PC-3 (cell line): ENCODE data around the gene SLC2A14. TPM values are rescaled to one million over a fixed set of nuclear protein-coding genes. Genes with fewer than 3 reads are reported as not detected.
"Not testable (repeated sequence)": the region's sequence is repeated elsewhere in the genome, so short reads cannot be mapped to it uniquely, and the experiment has no call there.

ENCODE experiments used
- ATAC-seq: fragments of 200-7000 bp; cut with Tn5 transposase; 2 replicates; pipeline ENCODE4 v1.9.1; 2020; ENCODE audit warnings: mild to moderate bottlenecking, moderate library complexity
- BruUV-seq: library from RNA; stranded (reverse); fragments of 400-500 nt; replicated peaks from 2 replicates; lab custom pipeline; 2021; lab: Mats Ljungman, UMichigan
- CTCF ChIA-PET: fragments of 300-600 bp; sonication (Branson Sonifier 250); formaldehyde crosslinking; loops from one replicate; lab custom pipeline; 2022; ENCODE audit warnings: antibody characterized with exemption; lab: Charles Lee
- POLR2A ChIA-PET: fragments of 300-600 bp; sonication (Branson Sonifier 250); formaldehyde crosslinking; loops from one replicate; lab custom pipeline; 2022; ENCODE audit warnings: antibody characterized with exemption; ENCODE audit not compliant: unreplicated experiment; lab: Charles Lee
- DNase-seq: peaks from one replicate; pipeline ENCODE4 v3.0.0-alpha.2; 2015
- H2AFZ ChIP-seq: fragments of 300-600 bp; sonication (generic); 2 replicates; pipeline ENCODE4 v1.6.0; 2016; ENCODE audit warnings: antibody characterized with exemption, low read length
- H3F3A ChIP-seq: fragments of 300-600 bp; sonication (generic); one replicate; pipeline ENCODE4 v1.6.0; 2017; ENCODE audit warnings: antibody characterized with exemption, low read length, control low read depth, mild to moderate bottlenecking; ENCODE audit not compliant: unreplicated experiment
- H3K27ac ChIP-seq: fragments of 300-600 bp; sonication (generic); 2 replicates; pipeline ENCODE4 v1.5.1; 2016; ENCODE audit warnings: mild to moderate bottlenecking, low read length
- H3K27me3 ChIP-seq: fragments of 300-600 bp; sonication (generic); 2 replicates; pipeline ENCODE4 v1.6.1; 2016; ENCODE audit warnings: low read length, mixed read lengths
- H3K36me3 ChIP-seq: fragments of 300-600 bp; sonication (generic); 2 replicates; pipeline ENCODE4 v1.6.1; 2016; ENCODE audit warnings: low read depth, mixed run types, low read length, mixed read lengths
- H3K4me1 ChIP-seq: fragments of 300-600 bp; sonication (generic); 2 replicates; pipeline ENCODE4 v1.5.1; 2016; ENCODE audit warnings: low read length; ENCODE audit not compliant: insufficient read depth
- H3K4me2 ChIP-seq: fragments of 300-600 bp; sonication (generic); 2 replicates; pipeline ENCODE4 v1.6.0; 2016; ENCODE audit warnings: low read length
- H3K4me3 ChIP-seq: fragments of 300-600 bp; sonication (generic); 2 replicates; pipeline ENCODE4 v1.5.1; 2016; ENCODE audit warnings: mild to moderate bottlenecking, low read length, mixed read lengths
- H3K79me2 ChIP-seq: fragments of 300-600 bp; sonication (generic); 2 replicates; pipeline ENCODE4 v1.6.1; 2017; ENCODE audit warnings: low read length, mixed read lengths
- H3K9ac ChIP-seq: fragments of 300-600 bp; sonication (generic); 2 replicates; pipeline ENCODE4 v1.6.0; 2016; ENCODE audit warnings: mild to moderate bottlenecking, low read length
- H3K9me2 ChIP-seq: fragments of 300-600 bp; sonication (generic); replicated peaks from 2 replicates; pipeline ENCODE4 v1.6.1; 2016; ENCODE audit warnings: mixed run types, low read length, mixed read lengths
- H3K9me3 ChIP-seq: fragments of 300-600 bp; sonication (generic); 2 replicates; pipeline ENCODE4 v1.6.1; 2016; ENCODE audit warnings: low read length, mixed read lengths
- H4K20me1 ChIP-seq: fragments of 300-600 bp; sonication (generic); 2 replicates; pipeline ENCODE4 v1.6.1; 2016; ENCODE audit warnings: low read length, mixed read lengths
- CTCF ChIP-seq: fragments of 300-600 bp; sonication (generic); conservative IDR thresholded peaks from 2 replicates; pipeline ENCODE4 v1.5.1; 2017; ENCODE audit warnings: antibody characterized with exemption, low read depth, mild to moderate bottlenecking, low read length
- EZH2 ChIP-seq: fragments of 300-600 bp; sonication (generic); IDR thresholded peaks from one replicate; pipeline ENCODE4 v1.6.1; 2017; ENCODE audit warnings: antibody characterized with exemption, mild to moderate bottlenecking, low read length; ENCODE audit not compliant: unreplicated experiment
- EZH2phosphoT487 ChIP-seq: fragments of 300-600 bp; sonication (generic); IDR thresholded peaks from 2 replicates; pipeline ENCODE4 v1.6.1; 2018; ENCODE audit warnings: mild to moderate bottlenecking, antibody characterized with exemption, low read length, borderline replicate concordance
- intact Hi-C: fragments of 100-400 bp; cut with micrococcal nuclease; formaldehyde crosslinking; loops from 2 replicates; pipeline ENCODE4 v1.9.0; 2023
- total RNA-seq: library from RNA; depleted of rRNA; stranded (reverse); fragments of >200 nt; gene quantifications from 2 replicates; pipeline ENCODE4 v1.2.3, GENCODE V29; 2014

SLC2A14 gene
- total RNA-seq, 1 experiment from 2014 or later: not detected

- DNase-seq (no peak), ATAC-seq (no peak)
- no peak overlapping the region for H2AFZ ChIP-seq
- no peaks in the 10 kb centered on the region for H3K4me1 ChIP-seq
- intact Hi-C loops: no loop called here
- TF ChIP-seq EZH2phosphoT487 (no peak), CTCF (no peak), EZH2 (no peak)
- H3K27me3 ChIP-seq: peaks cover 32% of the 10 kb centered on the region
- POLR2A ChIA-PET: no interaction called here
- no peak overlapping the region for H3K9ac ChIP-seq
- no peaks in the 10 kb centered on the region for H4K20me1 ChIP-seq
- CTCF ChIA-PET: no interaction called here
- H3K79me2 ChIP-seq: no peaks in the 10 kb centered on the region
- no peak overlapping the region for H3K4me2 ChIP-seq
- no peak overlapping the region for H3K4me3 ChIP-seq
- no peaks in the 10 kb centered on the region for H3K9me2 ChIP-seq
- no peaks in the 10 kb centered on the region for H3K36me3 ChIP-seq
- no TSS peak for BruUV-seq
- no peak overlapping the region for H3K27ac ChIP-seq
- H3K9me3 ChIP-seq: no peaks in the 10 kb centered on the region
- no peaks in the 10 kb centered on the region for H3F3A ChIP-seq
Measured at GRCh38 chr12:7788294-7788660, 84.4 kb downstream of the SLC2A14 start.

GRCh38 chr12:7787574-7788293, 85.0 kb downstream of the SLC2A14 start:
- H3K4me2 ChIP-seq: no peak overlapping the region
- POLR2A ChIA-PET: no interaction called here
- DNase-seq: no peak
- TF ChIP-seq EZH2phosphoT487 (no peak), EZH2 (no peak), CTCF (no peak)
- CTCF ChIA-PET: no interaction called here
- H3K27me3 ChIP-seq: peaks cover 32% of the 10 kb centered on the region
- no peak overlapping the region for H3K4me3 ChIP-seq
- no peak overlapping the region for H3K27ac ChIP-seq
- H3K9ac ChIP-seq: no peak overlapping the region
- H3K9me2 ChIP-seq: no peaks in the 10 kb centered on the region
- H3K4me1 ChIP-seq: no peaks in the 10 kb centered on the region
- no peak for ATAC-seq
- H4K20me1 ChIP-seq: no peaks in the 10 kb centered on the region
- no peaks in the 10 kb centered on the region for H3K9me3 ChIP-seq
- no peaks in the 10 kb centered on the region for H3F3A ChIP-seq
- H3K79me2 ChIP-seq: no peaks in the 10 kb centered on the region
- BruUV-seq: no TSS peak
- no peak overlapping the region for H2AFZ ChIP-seq
- H3K36me3 ChIP-seq: no peaks in the 10 kb centered on the region
- intact Hi-C loops: no loop called here

- no peaks in the 10 kb centered on the region for H3K9me2 ChIP-seq
- H3K4me3 ChIP-seq: no peak overlapping the region
- no peak overlapping the region for H3K9ac ChIP-seq
- H3K4me2 ChIP-seq: no peak overlapping the region
- H2AFZ ChIP-seq: no peak overlapping the region
- peaks cover 15% of the 10 kb centered on the region; the same call in 1 of the 2 replicates for H3K27me3 ChIP-seq
- no TSS peak for BruUV-seq
- ATAC-seq (no peak), DNase-seq (no peak)
- POLR2A ChIA-PET: no interaction called here
- intact Hi-C loops: no loop called here
- H3K9me3 ChIP-seq: no peaks in the 10 kb centered on the region
- no peaks in the 10 kb centered on the region for H3K36me3 ChIP-seq
- no peaks in the 10 kb centered on the region for H3F3A ChIP-seq
- H3K79me2 ChIP-seq: no peaks in the 10 kb centered on the region
- H3K4me1 ChIP-seq: no peaks in the 10 kb centered on the region
- H3K27ac ChIP-seq: no peak overlapping the region
- CTCF ChIA-PET: no interaction called here
- TF ChIP-seq EZH2 (no peak), EZH2phosphoT487 (no peak), CTCF (no peak)
- no peaks in the 10 kb centered on the region for H4K20me1 ChIP-seq
Measured at GRCh38 chr12:7784701-7785100, 88.0 kb downstream of the SLC2A14 start.

- H3K79me2 ChIP-seq, H3K4me1 ChIP-seq, CTCF ChIA-PET, intact Hi-C loops, H4K20me1 ChIP-seq, H2AFZ ChIP-seq, DNase-seq, H3K9me2 ChIP-seq, H3K4me2 ChIP-seq, H3K9me3 ChIP-seq, H3K36me3 ChIP-seq, H3K9ac ChIP-seq, BruUV-seq, POLR2A ChIA-PET, ATAC-seq, H3K27ac ChIP-seq, H3K4me3 ChIP-seq, H3F3A ChIP-seq: not testable (repeated sequence)
- H3K27me3 ChIP-seq: peaks cover 11% of the 10 kb centered on the region; the same call in 1 of the 2 replicates
Measured at GRCh38 chr12:7783433-7783832, 89.3 kb downstream of the SLC2A14 start.
